CD4-positive, alpha-beta memory T cell (primary cell): ENCODE measurements around the gene CUEDC2. TPM values are rescaled to one million over a fixed set of nuclear protein-coding genes. Genes with fewer than 3 reads are reported as not detected.

Experiments used
- CTCF ChIA-PET: fragments of 350-600 bp; sonication (Branson Sonifier 250); formaldehyde crosslinking; loops from one replicate; lab custom pipeline; 2021; ENCODE audit warnings: inconsistent platforms; ENCODE audit not compliant: partially characterized antibody; lab: Charles Lee
- POLR2A ChIA-PET: fragments of 350-600 bp; sonication (Branson Sonifier 250); formaldehyde crosslinking; loops from one replicate; lab custom pipeline; 2021; ENCODE audit not compliant: partially characterized antibody; lab: Charles Lee
- DNase-seq, 5 donors: peaks; one replicate each; pipeline versions ENCODE4 v3.0.0 to v3.0.0-alpha.2; 2020 to 2022; ENCODE audit warnings: mixed read lengths in 1 of 5
- H3K27ac ChIP-seq: one replicate; pipeline ENCODE4 v1.7.0; 2013; ENCODE audit warnings: low read depth, low read length
- H3K27me3 ChIP-seq: 2 replicates; pipeline ENCODE4 v1.7.0; 2013; ENCODE audit warnings: mild to moderate bottlenecking, low read length, moderate library complexity; ENCODE audit not compliant: insufficient read depth
- H3K36me3 ChIP-seq: 2 replicates; pipeline ENCODE4 v1.7.0; 2013; ENCODE audit warnings: mild to moderate bottlenecking, low read length, moderate library complexity; ENCODE audit not compliant: insufficient read depth
- H3K4me1 ChIP-seq: 2 replicates; pipeline ENCODE4 v1.7.0; 2013; ENCODE audit warnings: mild to moderate bottlenecking, low read length, moderate library complexity; ENCODE audit not compliant: insufficient read depth
- H3K4me3 ChIP-seq, 2 donors: one replicate each; pipeline ENCODE4 v1.7.0; 2013; ENCODE audit warnings: low read length in 2 of 2, mild to moderate bottlenecking in 1 of 2
- H3K9me3 ChIP-seq, 2 donors: one replicate each; pipeline ENCODE4 v1.7.0; 2013; ENCODE audit warnings: low read length in 2 of 2, control low read depth in 1 of 2; ENCODE audit not compliant: control insufficient read depth in 1 of 2
- H3K27ac Mint-ChIP-seq, 7 donors: one replicate each; pipeline ENCODE4 v1.8.0; 2020 to 2021; ENCODE audit warnings: mixed read lengths in 7 of 7, mild to moderate bottlenecking in 6 of 7, inconsistent platforms in 3 of 7, moderate library complexity in 3 of 7
- H3K27me3 Mint-ChIP-seq, 2 donors: one replicate each; pipeline ENCODE4 v1.8.0; 2020 to 2021; ENCODE audit warnings: mixed read lengths in 2 of 2
- H3K36me3 Mint-ChIP-seq, 2 donors: one replicate each; pipeline ENCODE4 v1.8.0; 2020 to 2021; ENCODE audit warnings: mixed read lengths in 2 of 2, inconsistent platforms in 1 of 2, mild to moderate bottlenecking in 1 of 2
- H3K4me1 Mint-ChIP-seq, 4 donors: one replicate each; pipeline ENCODE4 v1.8.0; 2020 to 2021; ENCODE audit warnings: mixed read lengths in 4 of 4, mild to moderate bottlenecking in 1 of 4
- H3K4me3 Mint-ChIP-seq, 8 donors: one replicate each; pipeline ENCODE4 v1.8.0; 2020 to 2021; ENCODE audit warnings: mixed read lengths in 8 of 8, mild to moderate bottlenecking in 7 of 8, moderate library complexity in 6 of 8, inconsistent platforms in 3 of 8
- H3K9me3 Mint-ChIP-seq, 8 donors: one replicate each; pipeline ENCODE4 v1.8.0; 2020 to 2021; ENCODE audit warnings: mixed read lengths in 8 of 8, mild to moderate bottlenecking in 5 of 8, inconsistent platforms in 3 of 8, moderate library complexity in 1 of 8
- intact Hi-C: fragments of 100-400 bp; cut with micrococcal nuclease; formaldehyde crosslinking; loops from one replicate; pipeline ENCODE4 v1.15.1; 2023
- polyA plus RNA-seq, 2 donors: library from polyadenylated mRNA; unstranded; fragments of 300-500 nt; fragmentation: Illumina TruSeq; gene quantifications; one replicate each; pipeline ENCODE4 v1.2.3, GENCODE V29; 2021
- total RNA-seq, 2 experiments: library from RNA; stranded (reverse); gene quantifications; one replicate each; pipeline ENCODE4 v1.2.3, GENCODE V29; 2021

CUEDC2 gene
- total and polyA plus RNA-seq, 4 experiments from 2014 or later = 27.2 to 57.5 (median 41.4) TPM

DNA sequence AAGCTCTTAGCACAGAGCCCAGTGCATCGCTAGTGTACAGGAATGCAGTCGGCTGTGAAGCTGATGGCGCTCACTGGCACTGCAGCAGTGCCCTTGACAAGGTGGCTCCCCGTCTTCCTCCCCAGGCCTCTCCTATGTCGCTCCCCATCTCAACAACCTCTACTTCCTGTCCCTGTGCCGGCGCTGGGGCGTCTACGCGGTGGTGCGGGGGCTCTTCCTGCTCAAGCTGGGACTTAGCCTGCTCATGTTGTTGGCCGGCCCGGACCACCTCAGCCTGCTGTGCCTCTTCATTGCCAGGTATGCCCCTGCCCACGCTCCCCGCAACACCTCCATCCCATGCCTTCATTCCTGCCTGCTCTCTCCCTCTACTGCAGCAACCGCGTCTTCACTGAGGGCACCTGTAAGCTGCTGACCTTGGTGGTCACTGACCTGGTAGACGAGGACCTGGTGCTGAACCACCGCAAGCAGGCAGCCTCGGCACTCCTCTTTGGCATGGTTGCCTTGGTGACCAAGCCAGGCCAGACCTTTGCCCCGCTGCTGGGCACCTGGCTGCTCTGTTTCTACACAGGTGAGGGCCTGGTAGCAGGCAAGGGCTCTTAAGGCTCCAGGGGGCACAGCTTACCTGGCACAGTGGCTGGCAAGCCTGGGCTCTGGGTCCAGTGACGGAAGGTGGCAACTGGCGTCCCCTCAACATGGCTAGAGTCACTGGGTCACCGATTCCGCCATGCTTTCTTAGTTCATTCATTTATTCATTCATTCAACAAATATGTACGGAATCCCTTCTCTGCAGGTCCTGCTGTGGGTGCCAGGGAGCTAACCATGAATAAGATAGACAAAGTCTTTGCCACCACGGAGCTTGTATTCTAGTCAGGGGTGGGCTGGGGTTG is 41.3 kb upstream of the CUEDC2 start:
- H3K36me3 ChIP-seq = no peaks in the 10 kb centered on the region
- intact Hi-C loops = no loop called here
- peaks cover 15% of the 10 kb centered on the region for H3K4me1 ChIP-seq
- DNase-seq = peak in 3 of 5 donors; percentile 6 to 27 (median 12)
- Mint-ChIP-seq H3K4me3 (peak overlapping the region in 7 of 8 donors; percentile 21 to 68 (median 52)), H3K27ac (peak overlapping the region; percentile 47 to 92 (median 78)), H3K9me3 (no peaks in the 10 kb centered on the region), H3K4me1 (peaks cover 7 to 24% (median 12%) of the 10 kb centered on the region in 4 donors), H3K27me3 (no peaks in the 10 kb centered on the region), H3K36me3 (peaks cover 0 to 5% of the 10 kb centered on the region in 2 donors)
- H3K27me3 ChIP-seq = no peaks in the 10 kb centered on the region
- no peak overlapping the region for H3K27ac ChIP-seq
- no peak overlapping the region for H3K4me3 ChIP-seq
- POLR2A ChIA-PET = interaction anchor here (0.9 to 3.2 kb wide), 9 partner anchors 10 to 80 kb away, joined by 3 to 24 read pairs (median 4); partner anchors contain the start of genes ACTR1A, C10orf95, FBXL15 and NFKB2
- CTCF ChIA-PET = interaction anchor here (1.1 to 1.9 kb wide), 7 partner anchors 31 to 244 kb away, joined by 3 to 6 read pairs (median 3); partner anchors contain the start of gene SUFU
- H3K9me3 ChIP-seq = no peaks in the 10 kb centered on the region

DNA sequence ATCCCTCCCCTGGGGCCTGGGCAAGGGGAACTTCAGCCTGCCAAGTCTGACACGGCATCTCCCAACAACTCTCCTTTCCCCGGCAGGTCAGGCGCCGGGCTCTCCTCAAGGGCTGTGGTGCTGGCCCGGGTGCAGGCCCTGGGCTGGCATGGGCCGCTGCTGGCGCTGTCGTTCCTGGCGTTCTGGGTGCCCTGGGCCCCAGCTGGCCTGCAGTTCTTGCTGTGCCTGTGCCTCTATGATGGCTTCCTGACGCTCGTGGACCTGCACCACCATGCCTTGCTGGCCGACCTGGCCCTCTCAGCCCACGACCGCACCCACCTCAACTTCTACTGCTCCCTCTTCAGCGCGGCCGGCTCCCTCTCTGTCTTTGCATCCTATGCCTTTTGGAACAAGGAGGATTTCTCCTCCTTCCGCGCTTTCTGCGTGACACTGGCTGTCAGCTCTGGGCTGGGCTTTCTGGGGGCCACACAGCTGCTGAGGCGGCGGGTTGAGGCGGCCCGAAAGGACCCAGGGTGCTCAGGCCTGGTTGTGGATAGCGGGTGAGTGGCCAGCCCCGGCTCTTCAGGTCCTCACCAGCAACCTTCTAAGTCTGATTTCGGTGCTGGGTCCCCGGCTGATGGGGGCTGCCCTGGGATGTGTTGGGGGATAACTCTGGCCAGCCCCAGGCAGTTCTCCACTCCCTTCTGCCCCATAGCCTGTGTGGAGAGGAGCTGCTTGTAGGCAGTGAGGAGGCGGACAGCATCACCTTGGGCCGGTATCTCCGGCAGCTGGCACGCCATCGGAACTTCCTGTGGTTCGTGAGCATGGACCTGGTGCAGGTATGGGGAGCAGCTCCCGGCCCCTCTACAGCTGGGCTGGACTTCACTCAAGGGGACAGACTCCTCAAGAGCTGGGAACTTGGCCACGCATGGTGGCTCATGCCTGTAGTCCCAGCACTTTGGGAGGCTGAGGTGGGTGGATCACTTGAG is 38.5 kb upstream of the CUEDC2 start:
- DNase-seq = no peak
- ChIA-PET POLR2A (interaction anchor here (2.7 to 3.2 kb wide), 2 partner anchors 10 to 20 kb away, joined by 10 to 24 read pairs; partner anchors contain the start of gene C10orf95), CTCF (interaction anchor here (0.5 to 1.7 kb wide), 5 partner anchors 8 to 262 kb away, joined by 3 to 5 read pairs (median 4); no protein-coding TSS in a partner anchor)
- peaks cover 13% of the 10 kb centered on the region for H3K4me1 ChIP-seq
- Mint-ChIP-seq H3K4me1 (peaks cover 8 to 23% (median 12%) of the 10 kb centered on the region in 4 donors), H3K36me3 (peaks cover 0 to 5% of the 10 kb centered on the region in 2 donors), H3K27ac (no peak overlapping the region), H3K9me3 (no peaks in the 10 kb centered on the region), H3K4me3 (no peak overlapping the region), H3K27me3 (no peaks in the 10 kb centered on the region)
- intact Hi-C loops = no loop called here
- H3K4me3 ChIP-seq = no peak overlapping the region
- H3K9me3 ChIP-seq = no peaks in the 10 kb centered on the region
- H3K27me3 ChIP-seq = no peaks in the 10 kb centered on the region
- no peak overlapping the region for H3K27ac ChIP-seq
- no peaks in the 10 kb centered on the region for H3K36me3 ChIP-seq

DNA sequence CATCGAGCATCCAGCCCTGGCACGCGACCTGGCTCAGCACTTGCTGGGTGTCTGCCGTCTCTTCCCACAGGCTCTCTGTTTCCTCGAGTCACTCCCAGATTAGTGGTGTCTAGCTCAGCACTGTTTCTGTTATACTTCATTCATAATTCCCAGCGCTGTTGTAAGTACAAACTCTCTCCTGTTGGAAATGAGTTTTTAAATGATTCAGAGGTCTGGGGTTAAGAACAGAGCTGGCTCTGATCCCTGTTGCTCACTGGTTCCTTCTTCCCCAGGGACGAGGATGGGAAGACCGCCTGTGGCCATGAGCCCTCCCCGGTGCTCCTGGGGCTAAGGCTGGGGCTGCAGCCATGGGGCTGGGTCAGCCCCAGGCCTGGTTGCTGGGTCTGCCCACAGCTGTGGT is 36.3 kb upstream of the CUEDC2 start:
- Mint-ChIP-seq H3K4me1 (peaks cover 8 to 13% (median 9%) of the 10 kb centered on the region in 4 donors), H3K27me3 (no peaks in the 10 kb centered on the region), H3K9me3 (no peaks in the 10 kb centered on the region), H3K27ac (no peak overlapping the region), H3K36me3 (peaks cover 0 to 6% of the 10 kb centered on the region in 2 donors), H3K4me3 (no peak overlapping the region)
- no peaks in the 10 kb centered on the region for H3K36me3 ChIP-seq
- H3K27me3 ChIP-seq = no peaks in the 10 kb centered on the region
- no peaks in the 10 kb centered on the region for H3K9me3 ChIP-seq
- no peak for DNase-seq
- CTCF ChIA-PET = interaction anchor here (0.8 kb wide), 1 partner anchor 10 kb away, joined by 3 read pairs; no protein-coding TSS in a partner anchor
- peaks cover 12% of the 10 kb centered on the region for H3K4me1 ChIP-seq
- POLR2A ChIA-PET = interaction anchor here (1.5 kb wide), 1 partner anchor 19 kb away, joined by 3 read pairs; no protein-coding TSS in a partner anchor
- no peak overlapping the region for H3K4me3 ChIP-seq
- intact Hi-C loops = no loop called here
- no peak overlapping the region for H3K27ac ChIP-seq

DNA sequence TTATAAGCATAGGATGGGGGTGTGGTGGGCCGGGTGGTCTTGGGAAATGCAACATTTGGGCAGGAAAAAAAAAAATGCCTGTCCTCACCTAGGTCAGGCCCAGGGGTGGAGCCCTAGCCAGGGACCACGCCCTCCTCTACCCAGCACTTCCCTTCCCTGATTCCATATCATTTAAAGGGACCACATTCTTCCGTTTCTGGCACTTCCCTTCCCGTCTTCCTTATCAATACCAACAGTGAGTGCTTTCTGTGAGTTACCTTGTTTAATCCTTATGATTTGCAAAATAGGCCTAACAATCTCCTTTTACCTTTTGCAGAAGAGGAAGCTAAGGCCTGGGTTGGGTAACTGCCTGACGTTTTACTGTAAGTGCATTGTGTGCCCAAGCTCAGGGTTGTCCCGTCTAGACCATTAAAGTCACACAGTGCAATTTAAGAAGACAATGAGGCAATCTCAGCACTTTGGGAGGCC is 35.6 kb upstream of the CUEDC2 start:
- ChIA-PET CTCF (interaction anchor here (0.5 to 0.8 kb wide), 2 partner anchors 11 to 20 kb away, joined by 3 read pairs; no protein-coding TSS in a partner anchor), POLR2A (no interaction called here)
- intact Hi-C loops = no loop called here
- peaks cover 1 to 9% (median 3%) of the 10 kb centered on the region in 4 donors for H3K4me1 Mint-ChIP-seq
- H3K9me3 Mint-ChIP-seq = no peaks in the 10 kb centered on the region
- no peak overlapping the region for H3K27ac Mint-ChIP-seq
- H3K9me3 ChIP-seq = no peaks in the 10 kb centered on the region
- DNase-seq = no peak
- H3K4me1 ChIP-seq = peaks cover 5% of the 10 kb centered on the region
- no peak overlapping the region for H3K4me3 ChIP-seq
- H3K4me3 Mint-ChIP-seq = no peak overlapping the region
- H3K36me3 ChIP-seq = no peaks in the 10 kb centered on the region
- H3K27me3 ChIP-seq = no peaks in the 10 kb centered on the region
- no peak overlapping the region for H3K27ac ChIP-seq
- H3K27me3 Mint-ChIP-seq = no peaks in the 10 kb centered on the region
- H3K36me3 Mint-ChIP-seq = peaks cover 0 to 8% of the 10 kb centered on the region in 2 donors

DNA sequence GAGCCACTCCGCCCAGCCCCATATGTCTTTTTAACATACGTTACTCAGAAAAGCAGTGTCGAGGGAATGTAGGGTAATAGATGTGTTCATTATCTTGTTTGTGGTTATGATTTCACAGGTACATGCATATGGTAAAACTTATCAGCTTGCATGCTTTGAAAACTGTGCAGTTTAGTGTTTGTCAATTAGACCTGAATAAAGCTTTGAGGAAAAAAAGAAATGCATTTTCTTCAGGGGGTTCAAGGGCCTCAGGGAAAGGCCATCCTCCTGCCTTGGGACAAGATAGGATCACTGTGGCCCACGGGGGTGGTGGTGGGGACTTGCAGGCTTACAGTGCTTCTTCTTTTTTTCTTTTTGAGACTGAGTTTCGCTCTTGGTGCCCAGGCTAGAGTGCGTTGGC is 34.9 kb upstream of the CUEDC2 start:
- ChIA-PET CTCF (no interaction called here), POLR2A (no interaction called here)
- Histone ChIP-seq H3K4me3 (no peak overlapping the region), H3K4me1 (no peaks in the 10 kb centered on the region), H3K36me3 (no peaks in the 10 kb centered on the region), H3K27me3 (no peaks in the 10 kb centered on the region), H3K9me3 (no peaks in the 10 kb centered on the region), H3K27ac (no peak overlapping the region)
- intact Hi-C loops = no loop called here
- no peak for DNase-seq
- no peak overlapping the region for H3K27ac Mint-ChIP-seq
- no peak overlapping the region for H3K4me3 Mint-ChIP-seq
- no peaks in the 10 kb centered on the region for H3K27me3 Mint-ChIP-seq
- H3K36me3 Mint-ChIP-seq = peaks cover 0 to 8% of the 10 kb centered on the region in 2 donors
- H3K4me1 Mint-ChIP-seq = peaks cover 3 to 11% (median 7%) of the 10 kb centered on the region in 4 donors
- no peaks in the 10 kb centered on the region for H3K9me3 Mint-ChIP-seq

DNA sequence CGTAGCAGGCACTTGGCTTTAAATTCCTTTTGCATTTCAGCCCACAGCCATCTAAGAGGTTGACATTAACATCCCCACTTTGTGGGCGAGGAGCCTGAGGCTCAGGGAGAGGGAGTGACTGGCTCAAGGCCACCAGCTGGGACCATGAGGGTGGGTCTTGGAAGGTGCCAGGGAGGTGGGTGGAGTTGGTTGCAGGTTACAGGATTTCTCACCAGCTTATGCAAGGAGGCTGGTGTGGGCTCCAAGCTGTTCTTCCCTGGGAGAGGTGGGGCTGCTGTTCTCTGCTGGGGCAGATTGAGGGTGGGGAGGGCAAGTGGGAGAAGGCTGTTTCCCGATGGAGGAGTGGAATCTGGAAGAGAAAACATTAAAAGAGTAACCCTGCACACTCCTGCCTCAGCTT is 33.1 kb upstream of the CUEDC2 start:
- intact Hi-C loops = no loop called here
- Histone ChIP-seq H3K36me3 (no peaks in the 10 kb centered on the region), H3K4me1 (peaks cover 16% of the 10 kb centered on the region), H3K9me3 (no peaks in the 10 kb centered on the region), H3K27me3 (no peaks in the 10 kb centered on the region), H3K4me3 (no peak overlapping the region), H3K27ac (no peak overlapping the region)
- ChIA-PET POLR2A (no interaction called here), CTCF (interaction anchor here (0.6 kb wide), 1 partner anchor 312 kb away, joined by 3 read pairs; no protein-coding TSS in a partner anchor)
- no peaks in the 10 kb centered on the region for H3K27me3 Mint-ChIP-seq
- peaks cover 0 to 8% of the 10 kb centered on the region in 2 donors for H3K36me3 Mint-ChIP-seq
- H3K27ac Mint-ChIP-seq = no peak overlapping the region
- DNase-seq = no peak
- H3K4me1 Mint-ChIP-seq = peaks cover 15 to 28% (median 23%) of the 10 kb centered on the region in 4 donors
- H3K4me3 Mint-ChIP-seq = no peak overlapping the region
- no peaks in the 10 kb centered on the region for H3K9me3 Mint-ChIP-seq
